SJCRH30 (cell line): ENCODE results near the gene KIDINS220. TPM values are rescaled to one million over a fixed set of nuclear protein-coding genes. Genes with fewer than 3 reads are reported as not detected.
"Not testable (repeated sequence)": the region's sequence is repeated elsewhere in the genome, so short reads cannot be mapped to it uniquely, and the experiment has no call there.

Experiments
- DNase-seq, 2 experiments: peaks; one replicate each; pipeline ENCODE4 v3.0.0-alpha.2; 2015 to 2020
- H3K27ac ChIP-seq: fragments of 250-450 bp; sonication (Bioruptor Pico); 2 replicates; pipeline ENCODE4 v1.5.1; 2020; ENCODE audit warnings: mild to moderate bottlenecking, moderate library complexity
- H3K27me3 ChIP-seq: fragments of 250-450 bp; sonication (Bioruptor Pico); 2 replicates; pipeline ENCODE4 v1.5.1; 2020; ENCODE audit warnings: mild to moderate bottlenecking, moderate library complexity
- H3K36me3 ChIP-seq: fragments of 250-450 bp; sonication (Bioruptor Pico); 2 replicates; pipeline ENCODE4 v1.5.1; 2020; ENCODE audit warnings: mild to moderate bottlenecking, moderate library complexity
- H3K4me1 ChIP-seq: fragments of 250-450 bp; sonication (Bioruptor Pico); 2 replicates; pipeline ENCODE4 v1.5.1; 2020; ENCODE audit warnings: mild to moderate bottlenecking, moderate library complexity
- H3K4me3 ChIP-seq: fragments of 250-450 bp; sonication (Bioruptor Pico); 2 replicates; pipeline ENCODE4 v1.5.1; 2020; ENCODE audit warnings: mild to moderate bottlenecking, moderate library complexity
- H3K9me3 ChIP-seq: fragments of 250-450 bp; sonication (Bioruptor Pico); replicated peaks from 2 replicates; pipeline ENCODE4 v1.5.1; 2020; ENCODE audit warnings: mild to moderate bottlenecking, moderate library complexity
- total RNA-seq: library from RNA; depleted of rRNA; stranded (reverse); fragments of >200 nt; shearing (Covaris generic); gene quantifications from 2 replicates; pipeline ENCODE4 v1.2.3, GENCODE V29; 2014

Gene KIDINS220
- total RNA-seq, 1 experiment from 2014 or later = 53.4 TPM

DNA sequence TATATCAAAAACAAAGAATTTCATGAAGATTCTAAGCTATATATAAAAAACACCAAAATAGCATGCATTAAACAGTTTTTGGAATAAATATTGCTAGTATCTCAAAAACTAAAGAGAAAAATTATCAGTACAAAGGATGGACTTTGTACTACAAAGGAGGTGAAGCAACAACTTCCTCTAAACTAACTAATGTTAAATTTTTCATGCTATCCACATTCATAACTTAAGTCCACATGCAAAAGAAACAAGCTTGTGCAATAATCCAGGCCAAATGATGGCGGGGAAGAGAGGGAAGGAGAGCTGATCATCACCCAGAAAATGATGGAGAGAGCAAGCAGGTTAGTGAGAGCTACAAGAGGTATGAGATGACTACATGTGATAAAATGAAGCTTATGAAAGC, 70.1 kb downstream of the KIDINS220 start:
- no peak overlapping the region for H3K27ac ChIP-seq

GRCh38 chr2:8761529-8762164, 75.8 kb downstream of the KIDINS220 start:
- DNase-seq = peak in 1 of 2 experiments; percentile 45

More for the DNA sequence above, 70.1 kb downstream of the KIDINS220 start:
- no peaks in the 10 kb centered on the region for H3K4me1 ChIP-seq
- no peak overlapping the region for H3K4me3 ChIP-seq
- H3K27me3 ChIP-seq = no peaks in the 10 kb centered on the region
- no peaks in the 10 kb centered on the region for H3K9me3 ChIP-seq
- peaks cover 6% of the 10 kb centered on the region for H3K36me3 ChIP-seq
- no peak for DNase-seq

DNA sequence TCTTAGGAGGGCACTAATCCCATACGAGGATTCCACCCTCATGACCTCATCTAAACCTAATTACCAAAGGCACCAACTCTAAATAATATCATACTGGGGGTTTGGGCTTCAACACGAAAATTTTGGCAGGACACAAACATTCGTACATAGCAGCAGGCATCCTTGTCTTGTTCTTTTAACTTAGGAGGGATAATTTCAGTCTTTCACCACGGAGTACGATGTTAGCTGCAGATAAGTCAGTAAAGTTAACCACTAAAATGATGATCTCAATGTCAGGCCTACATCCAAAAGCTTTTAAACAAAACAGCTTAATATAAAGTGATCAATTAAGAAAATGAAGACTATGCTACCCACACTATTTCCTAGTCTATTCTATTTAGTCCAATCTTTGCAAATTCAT, 80.7 kb downstream of the KIDINS220 start:
- no peak overlapping the region for H3K27ac ChIP-seq
- H3K36me3 ChIP-seq = peaks cover 8% of the 10 kb centered on the region; the same call in 1 of the 2 replicates
- H3K4me3 ChIP-seq = no peak overlapping the region
- H3K9me3 ChIP-seq = no peaks in the 10 kb centered on the region
- no peak for DNase-seq
- no peaks in the 10 kb centered on the region for H3K4me1 ChIP-seq
- H3K27me3 ChIP-seq = no peaks in the 10 kb centered on the region

More at GRCh38 chr2:8761529-8762164, 75.8 kb downstream of the KIDINS220 start:
- no peak overlapping the region for H3K4me3 ChIP-seq
- H3K4me1 ChIP-seq = no peaks in the 10 kb centered on the region
- H3K9me3 ChIP-seq = no peaks in the 10 kb centered on the region
- no peaks in the 10 kb centered on the region for H3K27me3 ChIP-seq
- no peak overlapping the region for H3K27ac ChIP-seq
- peaks cover 3% of the 10 kb centered on the region; the same call in 1 of the 2 replicates for H3K36me3 ChIP-seq

GRCh38 chr2:8756230-8756629, 81.2 kb downstream of the KIDINS220 start:
- H3K4me3 ChIP-seq = no peak overlapping the region
- no peaks in the 10 kb centered on the region for H3K27me3 ChIP-seq
- peaks cover 6% of the 10 kb centered on the region; the same call in 1 of the 2 replicates for H3K36me3 ChIP-seq
- no peaks in the 10 kb centered on the region for H3K4me1 ChIP-seq
- H3K9me3 ChIP-seq = no peaks in the 10 kb centered on the region
- no peak overlapping the region for H3K27ac ChIP-seq
- no peak for DNase-seq

DNA sequence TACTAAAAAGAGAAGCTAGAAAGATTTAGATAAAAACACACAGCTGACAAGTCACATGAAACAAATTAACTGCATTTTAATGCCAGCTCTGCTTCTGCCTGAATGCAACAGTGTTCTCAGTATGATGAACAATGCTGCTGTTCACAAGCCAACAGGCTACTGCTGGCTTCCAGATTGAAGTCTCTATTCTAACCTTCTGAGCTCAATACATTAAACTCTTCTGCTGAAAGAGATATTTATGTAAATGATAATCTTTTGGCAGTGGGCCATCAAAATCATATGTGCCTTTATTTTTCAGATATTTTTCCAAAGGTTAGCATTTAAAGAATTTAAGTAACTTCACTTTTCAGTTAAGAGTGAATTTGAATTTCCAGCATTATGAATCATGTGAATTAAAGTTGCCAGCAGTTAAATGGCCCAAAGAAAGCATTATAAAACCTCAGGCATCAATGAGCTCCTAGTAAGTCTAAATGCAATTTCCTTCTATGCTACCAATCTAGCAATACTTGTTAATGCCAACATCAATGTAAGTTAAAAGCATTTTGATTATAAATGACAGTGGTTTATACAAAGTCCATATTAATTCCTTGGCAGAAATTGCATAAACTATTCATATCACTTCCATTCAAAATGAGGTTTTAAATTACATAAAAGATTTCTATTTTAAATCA, 83.2 kb downstream of the KIDINS220 start:
- H3K4me3 ChIP-seq = no peak overlapping the region
- no peak overlapping the region for H3K27ac ChIP-seq
- peaks cover 6% of the 10 kb centered on the region; the same call in 1 of the 2 replicates for H3K36me3 ChIP-seq
- peak in 1 of 2 experiments; percentile 16 for DNase-seq
- no peaks in the 10 kb centered on the region for H3K9me3 ChIP-seq
- H3K4me1 ChIP-seq = no peaks in the 10 kb centered on the region
- no peaks in the 10 kb centered on the region for H3K27me3 ChIP-seq

DNA sequence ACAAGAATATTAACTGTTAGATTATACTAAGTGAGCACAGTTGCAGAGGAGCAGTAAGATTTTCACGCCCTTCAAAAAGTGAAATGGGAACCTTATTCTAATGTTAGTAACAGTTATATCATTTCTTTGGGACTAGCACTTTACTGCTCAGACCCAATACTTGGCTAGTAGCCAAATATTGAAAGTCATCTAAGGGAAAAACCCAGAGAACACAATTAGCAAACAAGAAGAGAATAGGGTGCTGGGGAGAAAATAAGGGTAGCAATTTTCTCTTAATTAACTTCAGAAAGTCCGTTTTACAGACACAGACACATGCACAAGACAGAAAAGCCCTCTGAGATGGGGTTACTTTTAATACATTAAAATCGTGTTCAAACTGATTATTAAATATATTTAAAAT, 83.8 kb downstream of the KIDINS220 start:
- H3K36me3 ChIP-seq = peaks cover 7% of the 10 kb centered on the region; the same call in 1 of the 2 replicates
- no peak overlapping the region for H3K27ac ChIP-seq

GRCh38 chr2:8752385-8752784, 85.0 kb downstream of the KIDINS220 start:
- H3K4me1 ChIP-seq = no peaks in the 10 kb centered on the region
- no peak for DNase-seq
- no peak overlapping the region for H3K4me3 ChIP-seq
- no peak overlapping the region for H3K27ac ChIP-seq
- no peaks in the 10 kb centered on the region for H3K27me3 ChIP-seq
- peaks cover 11% of the 10 kb centered on the region; the same call in 1 of the 2 replicates for H3K36me3 ChIP-seq
- H3K9me3 ChIP-seq = no peaks in the 10 kb centered on the region

More for the DNA sequence above, 83.8 kb downstream of the KIDINS220 start:
- Histone ChIP-seq H3K4me1 (no peaks in the 10 kb centered on the region), H3K4me3 (no peak overlapping the region), H3K9me3 (no peaks in the 10 kb centered on the region), H3K27me3 (no peaks in the 10 kb centered on the region)
- DNase-seq = peak in 1 of 2 experiments; percentile 7

GRCh38 chr2:8750221-8750620, 87.2 kb downstream of the KIDINS220 start:
- Histone ChIP-seq H3K9me3 (no peaks in the 10 kb centered on the region), H3K4me1 (no peaks in the 10 kb centered on the region), H3K4me3 (no peak overlapping the region), H3K27ac (no peak overlapping the region), H3K36me3 (peaks cover 5% of the 10 kb centered on the region; the same call in 1 of the 2 replicates), H3K27me3 (no peaks in the 10 kb centered on the region)
- DNase-seq = no peak

GRCh38 chr2:8743261-8743660, 94.2 kb downstream of the KIDINS220 start:
- DNase-seq = no peak
- Histone ChIP-seq H3K9me3 (no peaks in the 10 kb centered on the region), H3K4me1 (no peaks in the 10 kb centered on the region), H3K27ac (no peak overlapping the region), H3K27me3 (no peaks in the 10 kb centered on the region), H3K36me3 (peaks cover 7% of the 10 kb centered on the region; the same call in 1 of the 2 replicates), H3K4me3 (no peak overlapping the region)

DNA sequence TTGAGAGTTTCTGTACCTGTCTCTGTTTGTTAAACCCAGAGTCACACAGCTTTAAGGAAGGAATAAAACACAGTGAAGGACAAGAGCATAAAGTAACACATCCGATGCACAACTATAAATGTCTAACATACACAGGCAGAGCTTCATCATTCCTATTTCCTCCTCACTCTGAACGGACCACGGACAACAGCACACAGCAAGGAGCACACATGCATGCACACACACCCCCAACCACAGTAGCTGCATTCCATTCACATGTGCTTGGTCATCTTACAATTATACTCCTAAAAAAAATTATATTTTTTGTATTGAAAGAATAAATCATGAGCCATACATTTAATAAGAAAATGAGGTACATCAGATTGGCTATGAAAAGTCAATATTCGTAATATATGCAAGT, 97.3 kb downstream of the KIDINS220 start:
- no peak overlapping the region for H3K4me3 ChIP-seq
- H3K9me3 ChIP-seq = no peaks in the 10 kb centered on the region
- no peak for DNase-seq
- no peak overlapping the region for H3K27ac ChIP-seq
- H3K36me3 ChIP-seq = peaks cover 6% of the 10 kb centered on the region; the same call in 1 of the 2 replicates
- H3K4me1 ChIP-seq = peaks cover 12% of the 10 kb centered on the region
- H3K27me3 ChIP-seq = no peaks in the 10 kb centered on the region

DNA sequence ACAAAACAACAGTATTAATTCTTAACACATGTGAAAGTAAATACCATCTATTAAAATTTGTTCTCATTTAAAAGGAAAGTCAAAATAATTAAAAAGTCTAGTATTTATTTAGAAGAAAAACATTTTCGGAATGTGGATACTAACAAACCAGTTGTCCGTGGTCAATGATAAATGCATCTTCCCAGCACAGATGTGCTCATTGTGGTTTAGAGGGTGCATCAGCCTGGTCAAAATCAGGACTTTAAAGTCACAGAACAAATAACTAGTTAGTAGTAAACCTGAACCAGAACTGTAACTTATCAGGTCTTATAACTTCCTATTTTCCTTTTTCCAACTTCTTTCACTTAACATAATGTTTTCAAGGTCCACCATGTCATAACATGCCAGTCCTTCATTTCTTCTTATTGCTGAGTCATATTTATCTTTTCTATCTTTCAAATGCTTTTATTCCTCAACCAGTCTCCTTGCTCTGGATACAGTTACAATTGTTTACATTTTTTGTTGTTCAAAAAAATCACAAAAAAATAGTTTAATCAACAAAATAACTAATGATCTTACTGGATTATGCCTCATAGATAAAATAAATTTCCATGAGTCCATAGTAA, 99.7 kb downstream of the KIDINS220 start:
- DNase-seq = peak in 1 of 2 experiments; percentile 17
- no peaks in the 10 kb centered on the region for H3K9me3 ChIP-seq
- peaks cover 12% of the 10 kb centered on the region for H3K4me1 ChIP-seq
- peaks cover 12% of the 10 kb centered on the region for H3K36me3 ChIP-seq
- H3K27me3 ChIP-seq = no peaks in the 10 kb centered on the region
- no peak overlapping the region; the same call in 1 of the 2 replicates for H3K27ac ChIP-seq
- H3K4me3 ChIP-seq = no peak overlapping the region

GRCh38 chr2:8732601-8733000, 104.8 kb downstream of the KIDINS220 start:
- Histone ChIP-seq H3K4me1 (peaks cover 6% of the 10 kb centered on the region), H3K9me3 (no peaks in the 10 kb centered on the region), H3K36me3 (peaks cover 14% of the 10 kb centered on the region), H3K27me3 (no peaks in the 10 kb centered on the region), H3K27ac (no peak overlapping the region), H3K4me3 (no peak overlapping the region)
- DNase-seq = no peak

DNA sequence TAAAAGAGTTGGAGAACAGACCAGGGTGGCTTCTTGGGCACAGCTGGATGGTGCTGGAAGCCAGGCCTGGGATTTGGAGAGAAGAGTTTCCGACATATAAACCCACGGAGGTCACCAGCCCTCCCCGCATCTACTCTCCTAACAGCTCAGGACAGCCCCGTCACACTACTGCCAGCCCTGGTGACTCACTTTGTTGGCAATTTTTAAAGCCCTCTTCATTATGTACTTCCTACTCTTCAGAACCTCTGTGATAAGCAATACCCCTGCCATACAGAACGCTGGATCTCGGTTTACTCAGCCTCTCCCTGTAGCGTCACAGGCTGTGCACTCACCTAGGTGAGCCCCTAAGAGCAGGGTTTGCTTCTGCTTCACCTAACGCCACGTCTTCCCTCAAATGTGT, 107.5 kb downstream of the KIDINS220 start:
- H3K9me3 ChIP-seq = no peaks in the 10 kb centered on the region
- no peaks in the 10 kb centered on the region for H3K4me1 ChIP-seq
- no peak for DNase-seq
- H3K27ac ChIP-seq = no peak overlapping the region
- no peaks in the 10 kb centered on the region for H3K27me3 ChIP-seq
- peaks cover 14% of the 10 kb centered on the region for H3K36me3 ChIP-seq
- H3K4me3 ChIP-seq = no peak overlapping the region

- not testable (repeated sequence) for H3K9me3 ChIP-seq, H3K4me1 ChIP-seq, H3K4me3 ChIP-seq, H3K27ac ChIP-seq, H3K27me3 ChIP-seq, DNase-seq
- peaks cover 10% of the 10 kb centered on the region for H3K36me3 ChIP-seq
Observed at GRCh38 chr2:8729101-8729500, 108.3 kb downstream of the KIDINS220 start.
